ENCODE data around the gene ARHGAP15. TPM values are rescaled to one million over a fixed set of nuclear protein-coding genes. Genes with fewer than 3 reads are reported as not detected.

Gene ARHGAP15
- total and polyA plus RNA-seq, 2 experiments from 2014 or later = 0.26 TPM; not detected in 1

DNA sequence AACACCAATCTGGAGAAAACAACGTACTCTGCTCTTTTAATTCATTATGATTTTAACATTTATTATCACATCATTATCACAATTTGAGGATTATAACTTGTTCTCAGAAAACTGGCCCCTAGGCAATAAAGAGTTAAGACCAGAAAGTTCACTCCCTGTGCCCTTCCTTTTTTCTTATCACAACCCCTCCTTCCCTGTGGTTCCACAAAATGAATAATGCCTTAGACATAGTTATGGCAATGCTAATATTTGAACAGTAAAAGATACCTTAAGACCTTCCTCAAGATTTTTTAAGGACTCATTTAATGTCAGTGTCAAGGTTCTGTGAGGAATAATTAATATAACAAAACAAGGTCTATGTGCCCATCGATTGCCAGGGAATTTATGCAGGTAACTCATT lies 596.2 kb downstream of the ARHGAP15 start (continued):
- TF ChIP-seq ZNF331 (CRISPR knock-in tag; IDR thresholded peaks at IDR 0.05; ENCODE audit: low read depth) (no peak), ZNF114 (CRISPR knock-in tag; IDR thresholded peaks at IDR 0.05) (no peak), EZH2phosphoT487 (IDR thresholded peaks at IDR 0.05; ENCODE audit: unreplicated experiment) (no peak), JUNB (IDR thresholded peaks at IDR 0.05; ENCODE audit: unreplicated experiment) (no peak)
- TF ChIP-seq, protein P1, sequence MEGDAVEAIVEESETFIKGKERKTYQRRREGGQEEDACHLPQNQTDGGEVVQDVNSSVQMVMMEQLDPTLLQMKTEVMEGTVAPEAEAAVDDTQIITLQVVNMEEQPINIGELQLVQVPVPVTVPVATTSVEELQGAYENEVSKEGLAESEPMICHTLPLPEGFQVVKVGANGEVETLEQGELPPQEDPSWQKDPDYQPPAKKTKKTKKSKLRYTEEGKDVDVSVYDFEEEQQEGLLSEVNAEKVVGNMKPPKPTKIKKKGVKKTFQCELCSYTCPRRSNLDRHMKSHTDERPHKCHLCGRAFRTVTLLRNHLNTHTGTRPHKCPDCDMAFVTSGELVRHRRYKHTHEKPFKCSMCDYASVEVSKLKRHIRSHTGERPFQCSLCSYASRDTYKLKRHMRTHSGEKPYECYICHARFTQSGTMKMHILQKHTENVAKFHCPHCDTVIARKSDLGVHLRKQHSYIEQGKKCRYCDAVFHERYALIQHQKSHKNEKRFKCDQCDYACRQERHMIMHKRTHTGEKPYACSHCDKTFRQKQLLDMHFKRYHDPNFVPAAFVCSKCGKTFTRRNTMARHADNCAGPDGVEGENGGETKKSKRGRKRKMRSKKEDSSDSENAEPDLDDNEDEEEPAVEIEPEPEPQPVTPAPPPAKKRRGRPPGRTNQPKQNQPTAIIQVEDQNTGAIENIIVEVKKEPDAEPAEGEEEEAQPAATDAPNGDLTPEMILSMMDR (conservative IDR thresholded peaks at IDR 0.05; ENCODE audit: low read depth in 2 of 2) = no peak

DNA sequence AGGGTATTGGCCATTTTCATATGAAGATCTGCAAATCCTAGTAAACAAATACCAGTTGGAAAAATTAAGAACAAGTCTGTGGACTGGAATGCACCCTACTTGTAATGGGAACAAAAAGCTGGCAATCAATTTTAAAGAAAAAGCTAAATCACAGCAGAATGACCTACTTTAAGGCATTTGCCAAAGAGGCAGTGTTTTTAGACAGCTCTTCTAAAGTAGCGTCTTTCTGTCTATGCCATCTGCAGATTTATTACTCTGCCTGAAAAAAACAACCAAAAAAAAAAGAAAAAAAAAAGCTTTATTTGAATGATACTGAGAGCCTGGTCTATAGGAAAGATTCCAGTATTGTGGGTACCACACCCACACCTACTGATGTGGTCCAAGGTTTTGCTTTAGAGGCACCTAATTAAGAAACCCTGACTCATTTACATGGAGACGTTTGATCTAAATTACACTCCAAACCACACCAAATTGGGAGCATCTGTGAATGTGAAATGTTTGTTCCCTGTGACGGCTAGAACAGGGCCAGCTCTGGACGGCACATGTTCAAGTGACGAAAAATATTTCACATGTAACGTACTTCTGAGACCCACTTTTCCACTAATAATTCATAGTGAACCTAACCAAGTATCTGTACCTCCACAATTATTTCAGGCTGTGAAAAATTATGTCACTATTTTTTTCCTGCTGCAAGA lies 597.1 kb downstream of the ARHGAP15 start:
- no peaks in the 10 kb centered on the region for H3K27me3 ChIP-seq (ENCODE audit: insufficient read depth)
- no peaks in the 10 kb centered on the region for H3K36me3 Mint-ChIP-seq (ENCODE audit: low read depth)
- H3K27me3 Mint-ChIP-seq (ENCODE audit: insufficient read depth, low read depth, poor library complexity) = peaks cover 2% of the 10 kb centered on the region
- H3K4me1 ChIP-seq (ENCODE audit: insufficient read depth) = peaks cover 24% of the 10 kb centered on the region
- H3K4me2 ChIP-seq = no peak overlapping the region
- no peak overlapping the region for H2AFZ ChIP-seq
- no peak overlapping the region for H3K27ac ChIP-seq (ENCODE audit: low read depth)
- H3K9me2 ChIP-seq (ENCODE audit: insufficient read depth) = no peaks in the 10 kb centered on the region
- H3K4me3 Mint-ChIP-seq = no peak overlapping the region
- H3K27ac Mint-ChIP-seq = no peak overlapping the region
- no peaks in the 10 kb centered on the region for H3K36me3 ChIP-seq (ENCODE audit: insufficient read depth)
- peaks cover 7% of the 10 kb centered on the region; the same call in 2 of the 3 replicates for H3K4me1 Mint-ChIP-seq
- no peaks in the 10 kb centered on the region for H3K79me2 ChIP-seq (replicated peaks; ENCODE audit: insufficient read depth)
- DNase-seq (ENCODE audit: low spot score) (no peak), ATAC-seq (no peak)
- no peaks in the 10 kb centered on the region for H3F3A ChIP-seq (replicated peaks; ENCODE audit: low read depth)
- no peak overlapping the region for H3K4me3 ChIP-seq
- H4K20me1 ChIP-seq (replicated peaks; ENCODE audit: insufficient read depth) = no peaks in the 10 kb centered on the region
- no peaks in the 10 kb centered on the region for H3K9me3 Mint-ChIP-seq
- TF ChIP-seq EZH2 (IDR thresholded peaks at IDR 0.05; ENCODE audit: low read depth, unreplicated experiment) = no peak
- no peak for TF ChIP-seq ZNF462 (CRISPR knock-in tag; IDR thresholded peaks at IDR 0.05)
- TF ChIP-seq ETS1 (IDR thresholded peaks at IDR 0.05) = no peak
- TF ChIP-seq EZH2phosphoT487 (IDR thresholded peaks at IDR 0.05; ENCODE audit: unreplicated experiment) = no peak
- no peak for TF ChIP-seq CREB1 (CRISPR knock-in tag; IDR thresholded peaks at IDR 0.05; ENCODE audit: low read depth)
- TF ChIP-seq ZNF114 (CRISPR knock-in tag; IDR thresholded peaks at IDR 0.05) = no peak
- no peak for TF ChIP-seq JUNB (IDR thresholded peaks at IDR 0.05; ENCODE audit: unreplicated experiment)
- TF ChIP-seq, protein P1 (conservative IDR thresholded peaks at IDR 0.05; ENCODE audit: low read depth in 2 of 2) = no peak
- no peak for TF ChIP-seq STAT1 (IDR thresholded peaks at IDR 0.05; ENCODE audit: unreplicated experiment)

Data from GM23338 (cell line).